ENCODE results near the gene PROM1.

DNA sequence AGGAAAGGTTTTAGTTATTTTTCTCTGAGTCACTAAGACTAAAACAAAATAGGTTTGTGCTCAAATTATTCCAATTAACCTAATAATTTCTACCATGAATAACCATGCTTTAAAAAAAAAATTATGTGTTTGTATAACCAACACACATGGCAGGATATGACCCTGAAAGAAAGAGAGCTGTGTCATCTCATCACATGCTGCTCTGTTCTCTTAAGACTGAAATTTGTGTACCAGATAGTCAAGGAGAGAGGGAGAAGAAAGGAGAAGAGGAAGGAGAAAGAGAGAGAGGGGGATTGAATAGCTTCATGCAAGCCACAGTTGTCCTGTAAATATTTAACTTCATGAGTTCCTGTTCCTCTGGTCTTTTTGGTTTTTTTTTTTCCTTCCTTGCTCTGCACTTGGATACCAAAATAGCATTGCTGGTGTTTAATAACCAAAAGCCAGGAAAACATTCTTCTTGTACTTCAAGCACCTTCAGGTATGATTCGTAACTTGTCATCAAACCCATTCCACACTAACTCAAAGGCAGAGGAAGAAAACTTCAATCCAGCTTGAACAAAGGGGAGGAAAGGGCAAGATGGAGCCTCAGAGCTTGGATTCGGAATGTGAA, 6.4 kb upstream of the PROM1 start:
- TF ChIP-seq POLR2AphosphoS5 (IDR thresholded peaks at IDR 0.05; ENCODE audit: borderline replicate concordance, low read depth, low read length): no peak
- TF ChIP-seq EZH2 (IDR thresholded peaks at IDR 0.05): no peak
